Measurements from ENCODE around the gene CD79A.

The CD79A gene

DNA sequence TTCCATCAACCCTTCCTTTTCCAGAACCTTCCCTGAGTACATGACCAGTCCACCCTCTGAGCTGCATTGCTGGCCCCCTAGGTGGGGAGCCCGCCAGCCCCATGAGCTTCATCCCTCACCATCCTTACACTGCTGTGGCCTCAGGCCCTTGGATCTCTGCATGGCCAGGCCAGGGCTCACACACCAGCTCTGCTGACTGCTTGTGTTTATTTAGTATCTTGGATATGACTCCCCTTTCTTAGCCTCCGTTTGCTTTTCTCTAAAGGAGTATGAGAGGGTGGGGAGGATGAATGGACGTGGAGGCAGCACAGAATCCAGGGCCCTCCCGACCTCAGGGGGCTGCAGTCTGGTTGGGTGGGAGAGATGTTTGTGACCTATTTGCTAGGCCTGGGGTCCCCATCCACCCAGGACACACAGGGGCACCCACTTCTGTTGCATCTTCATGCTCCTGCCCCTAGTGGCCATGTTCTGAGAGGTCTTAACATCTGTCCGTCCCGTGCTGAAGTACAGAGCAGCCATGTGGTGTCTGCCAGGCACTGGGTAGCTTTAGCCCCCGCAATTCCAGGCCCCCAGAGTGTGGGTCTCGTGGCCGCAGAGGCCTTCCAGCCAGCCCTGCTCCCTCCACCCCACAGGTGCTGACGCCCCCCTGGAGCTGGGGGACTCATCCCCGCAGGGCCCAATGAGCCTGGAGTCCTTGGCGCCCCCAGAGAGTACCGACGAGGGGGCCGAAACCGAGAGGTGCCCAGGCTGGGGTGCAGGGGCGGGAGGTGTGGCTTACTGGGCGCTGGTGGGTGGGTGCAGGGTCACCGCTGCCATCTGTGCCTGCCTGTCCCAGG lies 18.9 kb downstream of the CD79A start:
- DNase-seq (ENCODE audit: extremely low read depth, low read depth), result no peak

DNA sequence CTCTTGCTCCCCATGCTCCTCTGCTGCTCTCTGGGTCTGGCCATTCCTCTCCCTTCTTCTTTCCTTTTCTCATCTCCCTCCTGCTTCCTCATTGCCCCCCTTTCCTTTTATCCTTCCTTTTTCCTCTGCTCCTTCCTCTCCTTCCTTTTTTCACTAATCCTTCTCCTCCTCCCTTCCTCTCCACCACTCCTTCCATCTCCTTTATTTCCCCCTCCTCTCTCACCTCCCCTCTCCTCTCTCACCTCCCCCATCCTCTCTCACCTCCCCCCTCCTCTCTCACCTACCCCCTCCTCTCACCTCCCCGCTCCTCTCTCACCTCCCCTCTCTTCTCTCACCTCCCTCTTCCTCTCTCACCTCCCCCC lies 19.5 kb downstream of the CD79A start:
- TF ChIP-seq, protein P1, sequence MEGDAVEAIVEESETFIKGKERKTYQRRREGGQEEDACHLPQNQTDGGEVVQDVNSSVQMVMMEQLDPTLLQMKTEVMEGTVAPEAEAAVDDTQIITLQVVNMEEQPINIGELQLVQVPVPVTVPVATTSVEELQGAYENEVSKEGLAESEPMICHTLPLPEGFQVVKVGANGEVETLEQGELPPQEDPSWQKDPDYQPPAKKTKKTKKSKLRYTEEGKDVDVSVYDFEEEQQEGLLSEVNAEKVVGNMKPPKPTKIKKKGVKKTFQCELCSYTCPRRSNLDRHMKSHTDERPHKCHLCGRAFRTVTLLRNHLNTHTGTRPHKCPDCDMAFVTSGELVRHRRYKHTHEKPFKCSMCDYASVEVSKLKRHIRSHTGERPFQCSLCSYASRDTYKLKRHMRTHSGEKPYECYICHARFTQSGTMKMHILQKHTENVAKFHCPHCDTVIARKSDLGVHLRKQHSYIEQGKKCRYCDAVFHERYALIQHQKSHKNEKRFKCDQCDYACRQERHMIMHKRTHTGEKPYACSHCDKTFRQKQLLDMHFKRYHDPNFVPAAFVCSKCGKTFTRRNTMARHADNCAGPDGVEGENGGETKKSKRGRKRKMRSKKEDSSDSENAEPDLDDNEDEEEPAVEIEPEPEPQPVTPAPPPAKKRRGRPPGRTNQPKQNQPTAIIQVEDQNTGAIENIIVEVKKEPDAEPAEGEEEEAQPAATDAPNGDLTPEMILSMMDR (IDR thresholded peaks at IDR 0.05; ENCODE audit: low read depth, low read length, missing control alignments), result no peak
- H3K4me3 ChIP-seq (replicated peaks; ENCODE audit: low read depth, low read length), result no peak overlapping the region
- no peak for DNase-seq (ENCODE audit: extremely low read depth, low read depth)

More for the DNA sequence above, 18.9 kb downstream of the CD79A start:
- no peak overlapping the region for H3K4me3 ChIP-seq (replicated peaks; ENCODE audit: low read depth, low read length)
- TF ChIP-seq, protein P1 (IDR thresholded peaks at IDR 0.05; ENCODE audit: low read depth, low read length, missing control alignments), result peak; percentile 47

DNA sequence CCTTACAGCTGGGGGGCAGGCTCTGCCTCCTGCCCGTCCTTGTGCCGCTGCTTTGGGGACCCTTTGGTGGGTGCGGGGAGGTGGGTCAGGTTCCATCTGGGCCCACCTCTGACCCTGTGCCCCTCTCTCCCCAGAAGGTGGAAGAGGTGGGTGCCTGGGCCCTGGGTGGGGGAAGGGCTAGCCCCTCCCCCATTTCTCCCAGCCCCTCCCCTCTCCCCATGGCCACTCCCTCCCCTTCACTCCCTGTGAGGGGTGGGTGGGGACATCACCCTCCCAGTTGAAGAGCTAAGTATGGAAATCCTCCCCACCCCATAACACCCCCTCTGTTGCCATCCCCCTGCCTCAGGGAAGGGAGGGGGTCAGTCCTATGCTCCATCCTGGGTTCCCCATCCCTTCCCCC lies 20.1 kb downstream of the CD79A start:
- no peak for DNase-seq (ENCODE audit: extremely low read depth, low read depth)
- no peak overlapping the region for H3K4me3 ChIP-seq (replicated peaks; ENCODE audit: low read depth, low read length)
- TF ChIP-seq, protein P1 (IDR thresholded peaks at IDR 0.05; ENCODE audit: low read depth, low read length, missing control alignments), result no peak

DNA sequence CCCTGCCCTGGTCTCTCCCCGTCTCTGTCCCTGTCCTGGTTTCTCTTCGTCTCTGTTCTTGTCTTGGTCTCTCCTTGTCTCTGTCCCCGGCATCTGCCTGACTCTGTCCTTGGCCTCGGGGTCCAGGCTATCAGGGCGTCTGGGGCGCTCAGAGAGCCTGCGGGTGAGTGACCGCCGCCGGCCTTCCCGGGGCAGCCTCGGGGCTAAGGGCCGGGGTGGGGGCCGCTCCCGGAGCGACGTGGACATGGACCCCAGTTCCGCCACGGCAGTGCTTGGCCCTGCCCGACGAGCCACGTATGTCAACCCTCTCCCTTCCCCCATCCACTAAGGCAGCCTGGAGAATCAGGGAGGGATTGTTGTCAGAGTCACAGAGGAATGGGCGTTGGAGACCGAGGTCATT lies 20.7 kb downstream of the CD79A start:
- H3K4me3 ChIP-seq (replicated peaks; ENCODE audit: low read depth, low read length), result no peak overlapping the region
- no peak for DNase-seq (ENCODE audit: extremely low read depth, low read depth)
- TF ChIP-seq, protein P1 (IDR thresholded peaks at IDR 0.05; ENCODE audit: low read depth, low read length, missing control alignments), result no peak

DNA sequence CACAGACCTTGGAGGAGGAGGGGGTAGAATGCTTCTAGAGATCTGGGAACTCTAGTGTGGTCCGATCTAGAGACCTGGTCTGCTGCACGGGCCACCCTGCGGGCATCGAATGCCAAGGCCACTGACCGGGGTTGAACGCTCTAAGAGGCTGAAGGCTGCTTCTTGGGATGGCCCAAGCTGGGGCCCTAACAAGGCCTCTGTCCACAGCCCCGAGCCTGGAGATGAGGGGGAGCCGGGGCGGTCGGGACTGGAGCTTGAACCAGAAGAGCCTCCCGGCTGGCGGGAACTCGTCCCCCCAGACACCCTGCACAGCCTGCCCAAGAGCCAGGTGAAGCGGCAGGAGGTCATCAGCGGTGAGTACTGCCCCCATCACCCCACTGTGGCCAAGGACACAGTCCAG lies 21.2 kb downstream of the CD79A start:
- DNase-seq (ENCODE audit: extremely low read depth, low read depth), result no peak
- H3K4me3 ChIP-seq (replicated peaks; ENCODE audit: low read depth, low read length), result no peak overlapping the region
- TF ChIP-seq, protein P1 (IDR thresholded peaks at IDR 0.05; ENCODE audit: low read depth, low read length, missing control alignments), result no peak

DNA sequence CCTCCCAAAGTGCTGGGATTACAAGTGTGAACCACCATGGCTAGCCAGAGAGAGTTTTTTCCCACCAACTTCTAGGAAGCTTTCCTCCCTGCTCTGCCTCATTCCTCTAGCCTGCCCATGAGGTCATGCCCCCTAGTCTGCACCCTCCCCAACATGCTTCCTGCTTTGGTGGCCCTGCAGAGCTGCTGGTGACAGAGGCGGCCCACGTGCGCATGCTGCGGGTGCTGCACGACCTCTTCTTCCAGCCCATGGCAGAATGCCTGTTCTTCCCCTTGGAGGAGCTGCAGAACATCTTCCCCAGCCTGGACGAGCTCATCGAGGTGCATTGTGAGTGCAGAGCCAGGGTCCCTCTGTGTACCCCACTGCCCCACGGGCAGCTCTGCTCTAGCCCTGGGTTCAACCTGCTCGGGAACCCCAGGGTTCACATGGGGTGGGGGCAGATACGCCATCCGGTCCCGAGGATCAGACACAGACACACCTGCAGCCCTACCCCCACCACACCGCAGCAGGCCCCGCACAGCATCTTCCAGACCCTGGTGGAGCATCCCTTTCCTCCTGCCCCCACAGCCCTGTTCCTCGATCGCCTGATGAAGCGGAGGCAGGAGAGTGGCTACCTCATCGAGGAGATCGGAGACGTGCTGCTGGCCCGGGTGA lies 24.8 kb downstream of the CD79A start:
- no peak for DNase-seq (ENCODE audit: extremely low read depth, low read depth)
- no peak overlapping the region for H3K4me3 ChIP-seq (replicated peaks; ENCODE audit: low read depth, low read length)
- TF ChIP-seq, protein P1 (IDR thresholded peaks at IDR 0.05; ENCODE audit: low read depth, low read length, missing control alignments), result no peak

All from HFF-Myc (cell line).